HG02763 (cell line): ENCODE results near the gene ATOH8.
"Not testable (repeated sequence)": the region's sequence is repeated elsewhere in the genome, so short reads cannot be mapped to it uniquely, and the experiment has no call there.

Source experiments
- ATAC-seq: cut with Tn5 transposase; IDR thresholded peaks from one replicate; pipeline ENCODE4 v1.9.1; 2021; ENCODE audit warnings: mild to moderate bottlenecking, moderate library complexity; ENCODE audit not compliant: unreplicated experiment

The ATOH8 gene

GRCh38 chr2:85822766-85823165 is 69.0 kb downstream of the ATOH8 start:
- ATAC-seq, result no peak

DNA sequence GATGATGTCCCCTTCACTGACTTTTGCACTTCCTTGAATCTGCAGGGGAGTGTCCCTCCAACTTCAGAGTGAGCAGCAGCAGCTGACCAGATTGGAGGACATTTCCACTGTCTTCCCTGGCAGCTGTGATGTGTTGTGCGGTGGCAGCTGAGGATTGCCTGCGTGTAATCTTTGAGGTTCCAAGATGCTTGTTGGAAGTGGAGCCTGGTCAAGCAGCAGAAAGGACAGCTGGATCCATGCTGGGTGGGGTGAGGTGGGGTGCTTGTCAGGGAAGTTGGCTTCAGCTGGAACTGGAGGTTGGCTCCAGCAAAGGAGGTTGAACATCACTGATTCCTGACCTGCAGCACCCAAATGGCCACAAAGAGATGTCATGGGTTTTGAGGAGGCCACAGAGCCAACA is 70.2 kb downstream of the ATOH8 start:
- no peak for ATAC-seq

DNA sequence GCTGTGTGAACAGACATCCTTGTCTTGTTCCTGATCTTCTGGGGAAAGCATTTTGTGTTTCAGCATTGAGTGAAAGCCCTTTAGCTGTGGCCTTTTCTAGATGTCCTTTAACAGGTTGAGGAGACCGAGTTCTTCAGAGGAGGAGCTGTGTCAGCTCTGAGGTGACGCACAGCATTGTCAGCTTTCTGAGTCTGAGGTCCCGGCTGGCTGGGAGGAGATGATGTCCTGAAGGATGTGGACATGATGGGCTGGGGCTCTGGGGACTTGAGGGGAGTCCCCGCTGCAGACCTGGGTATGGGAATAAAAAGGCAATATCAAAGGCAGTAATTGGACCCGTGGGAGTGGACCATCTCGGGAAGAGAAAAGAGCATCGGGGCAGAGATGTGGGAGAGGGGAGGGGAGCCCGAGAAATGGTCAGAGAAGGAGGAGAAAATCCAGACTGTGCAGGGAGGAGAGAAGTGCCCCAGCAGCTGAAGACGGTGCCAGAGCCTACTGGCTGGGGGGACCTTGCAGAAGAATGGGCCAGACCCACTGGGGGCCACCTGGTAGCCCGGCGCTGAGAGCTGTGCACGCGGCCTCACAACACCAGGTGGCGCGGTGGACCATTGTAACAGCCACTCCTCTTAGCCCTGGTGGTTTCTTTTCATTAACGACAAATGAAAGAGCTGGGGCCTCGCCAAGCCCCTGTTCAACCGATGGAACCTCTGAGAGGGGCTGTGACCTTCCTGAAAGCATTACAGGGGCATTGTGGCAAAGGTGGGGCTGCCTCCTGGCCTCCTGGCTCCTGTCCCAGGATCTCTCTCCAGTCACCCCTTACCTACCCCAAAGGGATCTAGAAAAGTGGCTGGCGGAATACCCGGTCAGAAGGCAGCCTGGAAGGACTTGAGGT is 73.4 kb downstream of the ATOH8 start:
- peak; percentile 58 for ATAC-seq

DNA sequence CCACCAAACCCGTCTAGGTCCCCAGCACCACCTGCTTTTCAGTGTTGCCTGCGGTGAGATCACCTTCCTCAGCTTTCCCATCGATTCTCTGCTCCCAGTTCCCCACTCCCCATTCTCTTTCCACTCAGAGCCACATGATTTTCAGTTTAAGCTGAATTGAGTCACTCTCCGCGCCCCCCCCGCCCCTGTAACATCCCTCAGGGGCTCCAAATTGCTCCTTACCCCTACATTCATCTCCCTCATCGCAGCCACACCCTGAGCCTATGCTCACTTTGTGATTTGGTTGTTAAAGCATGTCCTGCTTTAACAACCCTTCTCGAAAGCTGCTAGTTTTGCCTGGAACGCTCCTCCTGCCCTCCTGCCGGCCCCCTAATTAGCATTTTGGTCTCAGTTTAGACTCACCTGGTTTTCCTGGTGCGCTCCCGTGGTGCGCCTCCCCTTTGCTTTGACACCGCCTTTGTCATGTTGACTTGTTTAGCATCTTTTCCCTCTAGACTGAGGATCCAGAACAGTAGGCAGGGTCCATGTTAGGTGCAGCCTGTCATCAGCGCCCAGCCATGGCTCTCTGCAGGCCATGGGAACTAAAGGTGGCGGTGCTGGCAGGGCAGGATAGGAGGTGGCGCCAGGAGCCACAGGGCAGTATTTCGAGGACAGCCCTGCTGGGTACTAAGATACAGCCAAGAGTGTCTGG is 74.2 kb downstream of the ATOH8 start:
- ATAC-seq, result no peak

- no peak for ATAC-seq
Measured at GRCh38 chr2:85828725-85829124, 74.9 kb downstream of the ATOH8 start.

DNA sequence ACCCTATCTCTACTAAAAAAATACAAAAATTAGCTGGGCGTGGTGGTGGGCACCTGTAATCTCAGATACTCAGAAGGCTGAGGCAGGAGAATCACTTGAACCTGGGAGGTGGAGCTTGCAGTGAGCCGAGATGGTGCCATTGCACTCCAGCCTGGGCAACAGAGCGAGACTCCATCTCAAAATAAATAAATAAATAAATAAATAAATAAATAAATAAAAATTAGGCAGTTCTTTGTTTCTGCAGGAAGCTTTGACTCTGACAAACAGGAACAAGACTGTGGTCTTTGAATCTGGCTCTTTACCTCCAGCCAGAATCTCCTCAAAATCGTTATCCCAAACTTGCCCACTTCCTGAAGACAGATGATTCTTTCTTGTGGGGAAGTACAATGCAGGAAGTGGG is 75.6 kb downstream of the ATOH8 start:
- not testable (repeated sequence) for ATAC-seq

- no peak for ATAC-seq
Measured at GRCh38 chr2:85830645-85831044, 76.9 kb downstream of the ATOH8 start.

DNA sequence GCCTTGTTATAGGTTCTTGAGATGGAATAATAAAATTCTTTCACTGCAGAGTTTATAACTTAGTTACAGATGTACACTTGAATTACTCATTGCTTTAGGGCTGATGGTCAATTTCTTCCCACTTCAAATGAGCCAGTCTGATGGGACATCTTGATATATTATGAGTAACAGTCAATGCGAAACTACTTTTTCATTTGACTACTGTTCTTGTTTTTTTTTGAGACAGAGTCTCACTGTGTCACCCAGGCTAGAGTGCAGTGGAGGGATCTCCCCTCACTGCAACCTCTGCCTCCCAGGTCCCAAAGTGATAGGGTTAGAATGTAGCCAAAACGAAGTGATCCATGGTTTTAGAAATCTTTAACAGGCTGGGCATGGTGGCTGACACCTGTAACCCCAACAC is 77.9 kb downstream of the ATOH8 start:
- ATAC-seq, result no peak

GRCh38 chr2:85834466-85834865 is 80.7 kb downstream of the ATOH8 start:
- no peak for ATAC-seq
